Endothelial cell of umbilical vein (primary cell): ENCODE measurements around the gene CNTROB. TPM values are rescaled to one million over a fixed set of nuclear protein-coding genes. Genes with fewer than 3 reads are reported as not detected.

Experiments
- BruUV-seq: library from RNA; stranded (reverse); fragments of 400-500 nt; replicated peaks from 2 replicates; lab custom pipeline; 2021; lab: Mats Ljungman, UMichigan
- CTCF ChIA-PET: fragments of 300-600, 350-600 bp; sonication (Branson Sonifier 250); formaldehyde crosslinking; loops from one replicate; lab custom pipeline; 2021; ENCODE audit warnings: antibody characterized with exemption, inconsistent platforms; lab: Charles Lee
- POLR2A ChIA-PET: fragments of 300-600, 350-600 bp; sonication (Branson Sonifier 250); formaldehyde crosslinking; loops from one replicate; lab custom pipeline; 2021; ENCODE audit warnings: antibody characterized with exemption, inconsistent platforms; lab: Charles Lee
- DNase-seq: peaks from one replicate; pipeline ENCODE4 v3.0.0-alpha.2; 2011; ENCODE audit warnings: low read depth, low spot score
- FAIRE-seq: peaks from 2 replicates; lab custom pipeline; 2011; peaks lifted over from hg19 to GRCh38; lab: Jason Lieb, UNC
- H2AFZ ChIP-seq: 2 replicates; pipeline ENCODE4 v1.6.0; 2012; ENCODE audit warnings: low read depth, low read length, control low read depth, inconsistent platforms
- H3K27ac ChIP-seq: 2 replicates; pipeline ENCODE4 v1.5.1; 2011; ENCODE audit warnings: low read depth, mild to moderate bottlenecking, control low read depth, low read length, moderate library complexity; ENCODE audit not compliant: insufficient read depth
- H3K27me3 ChIP-seq, 2 experiments: 2 replicates each; pipeline versions ENCODE4 v1.6.0 to v1.6.1; 2011; ENCODE audit warnings: low read length in 2 of 2, mixed read lengths in 1 of 2; ENCODE audit not compliant: control insufficient read depth in 2 of 2, insufficient read depth in 2 of 2
- H3K36me3 ChIP-seq, 2 experiments: 2 replicates in 1 of 2; 3 replicates in 1 of 2; pipeline ENCODE4 v1.5.1; 2011; ENCODE audit warnings: low read length in 2 of 2, mild to moderate bottlenecking in 1 of 2, moderate library complexity in 1 of 2; ENCODE audit not compliant: control insufficient read depth in 2 of 2, insufficient read depth in 2 of 2; ENCODE audit errors: extremely low read depth in 1 of 2
- H3K4me1 ChIP-seq: 3 replicates; pipeline ENCODE4 v1.5.1; 2011; ENCODE audit warnings: mild to moderate bottlenecking, low read length; ENCODE audit not compliant: control insufficient read depth, insufficient read depth; ENCODE audit errors: extremely low read depth
- H3K4me2 ChIP-seq: 2 replicates; pipeline ENCODE4 v1.6.1; 2011; ENCODE audit warnings: low read length, control low read depth, mixed read lengths; ENCODE audit not compliant: insufficient read depth
- H3K4me3 ChIP-seq, 3 experiments: fragments of 200-600 bp in 1 of 3; sonication (generic), shearing (Covaris generic) in 1 of 3; replicated peaks in 1 of 3; 2 replicates each; pipeline ENCODE4 v1.5.1; 2011 to 2016; ENCODE audit warnings: control low read depth in 3 of 3, low read length in 3 of 3, mild to moderate bottlenecking in 2 of 3, inconsistent platforms in 1 of 3, low read depth in 1 of 3, moderate library complexity in 1 of 3; ENCODE audit not compliant: insufficient read depth in 1 of 3
- H3K79me2 ChIP-seq: 2 replicates; pipeline ENCODE4 v1.6.0; 2012; ENCODE audit warnings: low read length, inconsistent platforms; ENCODE audit not compliant: control insufficient read depth, insufficient read depth
- H3K9ac ChIP-seq: replicated peaks from 2 replicates; pipeline ENCODE3; 2011; ENCODE audit warnings: low read length, control low read depth; ENCODE audit not compliant: insufficient read depth; ENCODE audit errors: extremely low read depth
- H3K9me1 ChIP-seq: replicated peaks from 3 replicates; pipeline ENCODE4 v1.6.0; 2011; ENCODE audit warnings: mild to moderate bottlenecking, low read length; ENCODE audit not compliant: control insufficient read depth, insufficient read depth; ENCODE audit errors: extremely low read depth
- H3K9me3 ChIP-seq: replicated peaks from 2 replicates; pipeline ENCODE4 v1.5.1; 2012; ENCODE audit warnings: low read length, inconsistent platforms; ENCODE audit not compliant: control insufficient read depth, insufficient read depth
- H4K20me1 ChIP-seq: replicated peaks from 2 replicates; pipeline ENCODE3; 2011; ENCODE audit warnings: mild to moderate bottlenecking, low read length; ENCODE audit not compliant: control insufficient read depth, insufficient read depth; ENCODE audit errors: extremely low read depth
- CTCF ChIP-seq, 2 donors: IDR thresholded peaks; 1 replicate in 1 of 2; 2 replicates in 1 of 2; pipeline ENCODE4 v1.5.1; 2011; ENCODE audit warnings: low read length in 2 of 2, mild to moderate bottlenecking in 2 of 2, moderate library complexity in 2 of 2, control low read depth in 1 of 2, inconsistent platforms in 1 of 2, low read depth in 1 of 2; ENCODE audit not compliant: insufficient read depth in 1 of 2; ENCODE audit errors: extremely low read depth in 1 of 2
- FOS ChIP-seq: IDR thresholded peaks from 2 replicates; pipeline ENCODE4 v1.6.1; 2011; ENCODE audit warnings: mild to moderate bottlenecking, low read length, moderate library complexity, borderline replicate concordance; ENCODE audit not compliant: insufficient read depth
- dilution Hi-C: fragments of 300-500 bp; cut with MboI; formaldehyde crosslinking; loops from one replicate; pipeline ENCODE4 v1.15.0; 2019; ENCODE audit warnings: low sequenced_read_pairs; ENCODE audit not compliant: extremely low pct_ligation_motif_present
- intact Hi-C: fragments of 100-400 bp; cut with micrococcal nuclease; formaldehyde crosslinking; loops from one replicate; pipeline ENCODE4 v1.10.0; 2022
- polyA plus RNA-seq, 4 experiments: library from polyadenylated mRNA; depleted of rRNA in 3 of 4; stranded (reverse) in 3 of 4; unstranded in 1 of 4; fragments of >200 nt; gene quantifications; 2 replicates each; pipeline versions ENCODE4 v1.2.1 to v1.2.3, GENCODE V29; 2011 to 2012; ENCODE audit warnings: missing spikeins in 1 of 4
- total RNA-seq: library from RNA; stranded (reverse); gene quantifications from 2 replicates; pipeline ENCODE4 v1.2.3, GENCODE V29; 2021

The CNTROB gene
- total and polyA plus RNA-seq, 2 donors (not counting 3 experiments of a cell fraction or from before 2014, with no cell fraction given): 24.9 to 47.2 TPM

DNA sequence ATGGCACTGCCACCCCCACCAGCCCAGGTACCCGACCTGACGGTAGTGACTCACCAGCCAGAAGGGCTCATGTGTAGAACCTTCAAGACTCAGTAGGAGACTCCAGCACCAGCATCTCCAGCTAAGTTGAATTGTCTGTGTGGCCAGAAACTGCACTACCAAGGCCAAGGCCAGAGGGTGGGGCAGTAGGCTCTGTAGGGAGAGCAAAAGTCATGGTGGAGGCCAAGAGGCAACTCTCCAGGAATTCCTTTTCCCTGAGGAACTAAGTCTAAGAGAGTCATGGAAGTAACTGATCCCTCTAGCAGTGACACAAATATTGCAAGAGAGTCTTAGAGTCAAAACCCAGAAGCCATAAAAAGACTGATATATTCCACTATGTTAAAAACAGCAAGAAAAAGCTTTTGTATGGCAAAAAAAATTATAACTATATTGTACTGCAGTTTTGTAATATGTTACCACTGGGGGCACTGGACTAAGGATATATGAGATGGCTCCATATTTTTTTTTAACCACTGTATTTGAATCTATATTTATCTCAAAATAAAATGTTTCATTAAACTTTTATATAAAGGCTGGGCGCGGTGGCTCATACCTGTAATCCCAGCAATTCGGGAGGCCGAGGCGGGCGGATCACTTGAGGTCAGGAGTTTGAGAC lies 40.3 kb downstream of the CNTROB start:
- dilution Hi-C loops: no loop called here
- BruUV-seq: no TSS peak

More for the DNA sequence above, 40.3 kb downstream of the CNTROB start:
- Histone ChIP-seq H4K20me1 (no peaks in the 10 kb centered on the region), H3K4me1 (no peaks in the 10 kb centered on the region), H2AFZ (no peak overlapping the region), H3K27me3 (peaks cover 0 to 2% of the 10 kb centered on the region in 2 experiments), H3K79me2 (no peaks in the 10 kb centered on the region), H3K4me3 (no peak overlapping the region), H3K4me2 (no peak overlapping the region), H3K36me3 (no peaks in the 10 kb centered on the region), H3K9me1 (no peaks in the 10 kb centered on the region), H3K9ac (no peak overlapping the region), H3K27ac (no peak overlapping the region), H3K9me3 (peaks cover 6% of the 10 kb centered on the region)
- FAIRE-seq (no peak), DNase-seq (no peak)
- TF ChIP-seq CTCF (IDR thresholded peaks at IDR 0.05; ENCODE audit: extremely low read depth in 1 of 2, insufficient read depth in 1 of 2, low read depth in 1 of 2, low read length in 2 of 2) (peak in 1 of 2 donors; percentile 6), FOS (no peak)
- intact Hi-C loops: no loop called here
- POLR2A ChIA-PET: interaction anchor here (0.7 kb wide), 1 partner anchor 37 kb away, joined by 4 read pairs; no protein-coding TSS in a partner anchor
- CTCF ChIA-PET: interaction anchor here (0.9 to 3.4 kb wide), 9 partner anchors 9 to 70 kb away, joined by 3 to 25 read pairs (median 5); partner anchors contain the start of genes CNTROB and TRAPPC1
